Hepatocyte (in vitro differentiated cells): Measurements from ENCODE around the gene LAMA1. TPM values are rescaled to one million over a fixed set of nuclear protein-coding genes. Genes with fewer than 3 reads are reported as not detected.

ENCODE experiments used
- DNase-seq: peaks from one replicate; pipeline ENCODE4 v3.0.0-alpha.2; 2016; ENCODE audit warnings: low spot score
- H2AFZ ChIP-seq: fragments of 200-600 bp; sonication (generic); 2 replicates; pipeline ENCODE4 v1.6.0; 2016; ENCODE audit warnings: antibody characterized with exemption, mild to moderate bottlenecking
- H3K27ac ChIP-seq: fragments of 200-600 bp; sonication (generic); 2 replicates; pipeline ENCODE4 v1.5.1; 2016; ENCODE audit warnings: mild to moderate bottlenecking
- H3K27me3 ChIP-seq: fragments of 200-600 bp; sonication (generic); 2 replicates; pipeline ENCODE4 v1.6.1; 2016
- H3K36me3 ChIP-seq: fragments of 200-600 bp; sonication (generic); replicated peaks from 2 replicates; pipeline ENCODE4 v1.5.1; 2016; ENCODE audit warnings: low read depth; ENCODE audit not compliant: insufficient read depth
- H3K4me1 ChIP-seq: fragments of 200-600 bp; sonication (generic); 2 replicates; pipeline ENCODE4 v1.5.1; 2016; ENCODE audit warnings: mild to moderate bottlenecking, moderate library complexity; ENCODE audit not compliant: insufficient read depth
- H3K4me2 ChIP-seq: fragments of 200-600 bp; sonication (generic); 2 replicates; pipeline ENCODE4 v1.6.0; 2016
- H3K4me3 ChIP-seq: fragments of 200-600 bp; sonication (generic); 2 replicates; pipeline ENCODE4 v1.5.1; 2016; ENCODE audit warnings: mild to moderate bottlenecking
- H3K79me2 ChIP-seq: fragments of 200-600 bp; sonication (generic); 2 replicates; pipeline ENCODE4 v1.6.0; 2017; ENCODE audit warnings: mild to moderate bottlenecking
- H3K9me2 ChIP-seq: fragments of 200-600 bp; sonication (generic); replicated peaks from 2 replicates; pipeline ENCODE4 v1.6.0; 2017; ENCODE audit warnings: mild to moderate bottlenecking; ENCODE audit not compliant: insufficient read depth
- H3K9me3 ChIP-seq: fragments of 200-600 bp; sonication (generic); 2 replicates; pipeline ENCODE4 v1.5.1; 2016; ENCODE audit warnings: low read depth, mild to moderate bottlenecking
- H4K20me1 ChIP-seq: fragments of 200-600 bp; sonication (generic); 2 replicates; pipeline ENCODE4 v1.6.0; 2016; ENCODE audit warnings: mild to moderate bottlenecking; ENCODE audit not compliant: insufficient read depth, poor library complexity, severe bottlenecking
- EZH2 ChIP-seq: fragments of 200-600 bp; sonication (generic); IDR thresholded peaks from 2 replicates; pipeline ENCODE4 v1.6.1; 2016; ENCODE audit warnings: antibody characterized with exemption, mild to moderate bottlenecking, borderline replicate concordance
- EZH2phosphoT487 ChIP-seq: fragments of 200-600 bp; sonication (generic); IDR thresholded peaks from one replicate; pipeline ENCODE4 v1.6.1; 2018; ENCODE audit warnings: antibody characterized with exemption, mild to moderate bottlenecking, low read depth, moderate library complexity; ENCODE audit not compliant: unreplicated experiment, severe bottlenecking
- WGBS: methylation state at CpG from one replicate; pipeline ENCODE4 v1.1.6; 2016; ENCODE audit warnings: low lambda C conversion rate; ENCODE audit errors: missing lambda C conversion rate; 5-methylcytosine and 5-hydroxymethylcytosine counted together
- polyA plus RNA-seq: library from polyadenylated mRNA; unstranded; fragments of >200 nt; fragmentation: Nextera tagmentation; extraction: Ambion mirVana; gene quantifications from 2 replicates; pipeline ENCODE4 v1.2.1, GENCODE V29; 2016
- total RNA-seq: library from RNA; depleted of rRNA; stranded (reverse); fragments of >200 nt; gene quantifications from 2 replicates; pipeline ENCODE4 v1.2.3, GENCODE V29; 2014
- TF ChIP-seq, protein P1 (sequence below): fragments of 200-600 bp; sonication (generic); IDR thresholded peaks from 2 replicates; pipeline ENCODE4 v1.5.1; 2016; ENCODE audit warnings: antibody characterized with exemption, mild to moderate bottlenecking; ENCODE audit not compliant: poor library complexity

LAMA1 gene
- total and polyA plus RNA-seq, 2 experiments from 2014 or later, result 27.7 to 52.7 TPM

GRCh38 chr18:7082671-7083070 lies 34.9 kb downstream of the LAMA1 start:
- Histone ChIP-seq H4K20me1 (no peaks in the 10 kb centered on the region), H3K4me2 (no peak overlapping the region), H3K79me2 (peaks cover 7% of the 10 kb centered on the region), H3K4me3 (no peak overlapping the region), H3K36me3 (no peaks in the 10 kb centered on the region), H3K9me3 (no peaks in the 10 kb centered on the region), H3K27ac (no peak overlapping the region), H3K9me2 (no peaks in the 10 kb centered on the region), H3K4me1 (peaks cover 5% of the 10 kb centered on the region), H2AFZ (no peak overlapping the region), H3K27me3 (no peaks in the 10 kb centered on the region)
- no peak for DNase-seq
- 88% methylated on average over 2 of the region's 2 CpGs for WGBS
- TF ChIP-seq EZH2phosphoT487 (no peak), EZH2 (no peak)

DNA sequence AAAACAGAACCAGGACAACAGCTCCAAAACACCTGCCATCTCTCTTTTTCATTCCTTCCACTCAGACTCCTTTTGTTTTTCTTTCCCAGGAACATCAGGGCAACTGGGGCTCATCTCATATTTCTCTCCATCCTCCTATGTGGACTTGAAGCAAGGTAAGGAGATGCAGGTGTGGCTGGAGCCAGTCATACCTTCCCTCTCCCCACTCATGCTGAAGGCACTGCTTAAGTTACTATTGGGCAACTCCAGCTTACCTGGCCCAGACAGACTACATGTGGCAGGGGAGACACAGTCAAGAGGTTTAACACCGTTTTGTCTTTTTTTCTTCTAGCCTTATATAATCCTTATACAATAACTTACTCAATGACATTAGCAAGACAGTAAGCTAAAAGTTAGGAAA lies 38.4 kb downstream of the LAMA1 start:
- peaks cover under 1% of the 10 kb centered on the region for H3K4me1 ChIP-seq
- no peak overlapping the region for H3K4me2 ChIP-seq
- peaks cover 6% of the 10 kb centered on the region for H3K79me2 ChIP-seq
- H3K27me3 ChIP-seq, result no peaks in the 10 kb centered on the region
- H3K9me3 ChIP-seq, result no peaks in the 10 kb centered on the region
- DNase-seq, result no peak
- no peaks in the 10 kb centered on the region for H3K36me3 ChIP-seq
- TF ChIP-seq EZH2phosphoT487 (no peak), EZH2 (no peak)
- TF ChIP-seq, protein P1, sequence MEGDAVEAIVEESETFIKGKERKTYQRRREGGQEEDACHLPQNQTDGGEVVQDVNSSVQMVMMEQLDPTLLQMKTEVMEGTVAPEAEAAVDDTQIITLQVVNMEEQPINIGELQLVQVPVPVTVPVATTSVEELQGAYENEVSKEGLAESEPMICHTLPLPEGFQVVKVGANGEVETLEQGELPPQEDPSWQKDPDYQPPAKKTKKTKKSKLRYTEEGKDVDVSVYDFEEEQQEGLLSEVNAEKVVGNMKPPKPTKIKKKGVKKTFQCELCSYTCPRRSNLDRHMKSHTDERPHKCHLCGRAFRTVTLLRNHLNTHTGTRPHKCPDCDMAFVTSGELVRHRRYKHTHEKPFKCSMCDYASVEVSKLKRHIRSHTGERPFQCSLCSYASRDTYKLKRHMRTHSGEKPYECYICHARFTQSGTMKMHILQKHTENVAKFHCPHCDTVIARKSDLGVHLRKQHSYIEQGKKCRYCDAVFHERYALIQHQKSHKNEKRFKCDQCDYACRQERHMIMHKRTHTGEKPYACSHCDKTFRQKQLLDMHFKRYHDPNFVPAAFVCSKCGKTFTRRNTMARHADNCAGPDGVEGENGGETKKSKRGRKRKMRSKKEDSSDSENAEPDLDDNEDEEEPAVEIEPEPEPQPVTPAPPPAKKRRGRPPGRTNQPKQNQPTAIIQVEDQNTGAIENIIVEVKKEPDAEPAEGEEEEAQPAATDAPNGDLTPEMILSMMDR, result no peak
- H3K27ac ChIP-seq, result no peak overlapping the region
- H4K20me1 ChIP-seq, result no peaks in the 10 kb centered on the region
- H3K4me3 ChIP-seq, result no peak overlapping the region
- WGBS, result 95% methylated on average over 1 of the region's 1 CpG
- no peak overlapping the region for H2AFZ ChIP-seq
- no peaks in the 10 kb centered on the region for H3K9me2 ChIP-seq

DNA sequence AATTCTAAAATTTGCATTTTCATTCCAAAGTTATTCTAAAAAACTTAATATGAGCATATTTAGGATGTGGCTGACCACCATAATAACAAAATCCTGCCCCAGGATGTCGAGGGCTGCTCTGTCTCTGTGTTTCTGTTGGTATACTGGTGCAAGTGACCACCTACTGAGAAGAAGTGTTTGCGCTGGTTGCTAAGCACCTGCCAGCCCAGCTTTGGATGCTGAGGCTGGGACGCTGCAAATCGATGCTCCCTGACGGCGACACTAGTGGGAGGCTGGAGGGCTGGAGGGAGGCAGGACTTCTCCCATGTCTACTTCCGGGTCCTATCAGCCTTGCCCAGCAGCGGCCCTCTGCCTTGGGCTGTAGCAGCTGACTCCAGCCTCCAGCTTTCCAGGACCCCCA lies 45.0 kb downstream of the LAMA1 start:
- H3K4me2 ChIP-seq, result no peak overlapping the region
- no peak for DNase-seq
- 94% methylated on average over 8 of the region's 8 CpGs for WGBS

DNA sequence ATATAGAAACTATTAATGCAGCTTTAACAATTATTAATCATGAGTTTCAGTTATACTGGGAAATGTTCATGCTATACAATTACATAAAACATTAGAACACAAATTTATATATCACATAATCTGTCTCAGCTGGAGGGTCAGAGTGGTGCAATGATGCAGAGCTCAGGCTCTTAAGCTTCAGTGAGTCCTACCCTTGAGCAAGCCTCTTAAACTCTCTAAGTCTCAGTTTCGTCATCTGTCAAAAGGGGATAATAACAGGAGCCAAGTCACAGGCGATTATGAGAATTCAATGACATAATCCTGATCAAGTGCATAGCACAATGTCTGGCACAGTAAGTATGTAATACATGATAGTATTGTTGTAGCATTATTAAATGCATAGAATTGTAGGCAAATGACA lies 46.0 kb downstream of the LAMA1 start:
- 77% methylated on average over 2 of the region's 2 CpGs for WGBS

More for the DNA sequence above, 45.0 kb downstream of the LAMA1 start:
- Histone ChIP-seq H3K27me3 (no peaks in the 10 kb centered on the region), H3K4me3 (no peak overlapping the region), H3K27ac (no peak overlapping the region), H3K9me2 (no peaks in the 10 kb centered on the region), H2AFZ (no peak overlapping the region), H3K4me1 (peaks cover 16% of the 10 kb centered on the region), H4K20me1 (no peaks in the 10 kb centered on the region), H3K36me3 (no peaks in the 10 kb centered on the region), H3K79me2 (no peaks in the 10 kb centered on the region), H3K9me3 (no peaks in the 10 kb centered on the region)
- no peak for TF ChIP-seq EZH2
- TF ChIP-seq, protein P1, result no peak
- TF ChIP-seq EZH2phosphoT487, result no peak

More for the DNA sequence above, 46.0 kb downstream of the LAMA1 start:
- no peaks in the 10 kb centered on the region for H3K36me3 ChIP-seq
- no peaks in the 10 kb centered on the region for H3K27me3 ChIP-seq
- no peaks in the 10 kb centered on the region for H4K20me1 ChIP-seq
- no peaks in the 10 kb centered on the region for H3K79me2 ChIP-seq
- H3K9me3 ChIP-seq, result no peaks in the 10 kb centered on the region
- no peaks in the 10 kb centered on the region for H3K9me2 ChIP-seq
- H2AFZ ChIP-seq, result no peak overlapping the region
- H3K4me1 ChIP-seq, result peaks cover 23% of the 10 kb centered on the region
- TF ChIP-seq, protein P1, result no peak
- no peak overlapping the region for H3K27ac ChIP-seq
- no peak for DNase-seq
- H3K4me3 ChIP-seq, result no peak overlapping the region
- H3K4me2 ChIP-seq, result no peak overlapping the region
